Measurements from ENCODE around the gene PPM1F. TPM values are rescaled to one million over a fixed set of nuclear protein-coding genes. Genes with fewer than 3 reads are reported as not detected.

Gene PPM1F
- total RNA-seq, 2 donors from 2014 or later: 16.8 to 17.5 TPM

DNA sequence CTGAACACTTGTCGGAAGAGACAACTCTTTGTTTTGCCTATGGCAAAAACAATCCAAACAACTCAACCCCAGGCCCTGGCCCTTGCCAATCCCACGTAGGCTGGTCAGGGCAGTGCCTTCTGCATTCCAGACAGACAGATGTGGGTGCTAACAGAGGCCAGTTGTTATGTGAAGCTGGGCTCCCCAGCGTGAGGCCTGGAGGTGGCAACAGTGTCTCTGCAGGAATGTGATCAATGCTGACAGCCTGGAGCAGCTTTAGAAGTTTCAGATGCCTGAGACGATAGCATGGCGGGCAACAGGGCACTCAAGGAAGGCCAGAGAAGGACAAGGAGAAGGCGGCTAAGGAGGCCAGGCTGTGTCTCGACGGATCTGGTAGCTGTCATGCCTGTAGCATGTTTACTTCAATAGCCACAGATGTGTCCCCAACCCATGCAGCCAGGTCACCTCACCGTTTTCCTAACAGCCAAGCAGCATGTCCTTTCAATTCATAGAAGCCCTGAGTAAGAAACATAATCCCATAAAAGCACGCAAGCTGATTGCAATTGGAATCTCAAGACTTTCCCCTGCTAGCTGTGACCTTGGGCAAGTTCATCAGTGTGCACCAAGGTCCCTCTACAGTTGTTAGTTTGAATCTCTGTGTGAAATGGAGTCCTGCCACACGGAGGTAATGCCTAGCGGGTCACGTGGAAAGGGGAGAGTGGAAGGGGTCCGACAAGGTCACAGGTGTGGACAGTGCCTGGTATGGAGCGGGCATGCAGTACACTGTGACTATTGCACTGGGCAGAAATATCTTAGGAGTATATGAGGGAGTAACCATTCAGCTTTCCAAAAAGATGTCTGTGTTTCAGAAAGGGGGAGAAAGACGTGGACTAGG, 14.2 kb upstream of the PPM1F start:
- no peaks in the 10 kb centered on the region for H3K9me3 Mint-ChIP-seq
- peaks cover 0 to 6% of the 10 kb centered on the region in 2 donors for H3K36me3 Mint-ChIP-seq
- H3K27ac Mint-ChIP-seq: peak overlapping the region in 1 of 2 donors; percentile 70
- ATAC-seq: no peak
- no peak for DNase-seq (ENCODE audit: low spot score in 2 of 2)

- ATAC-seq (no peak), DNase-seq (ENCODE audit: low spot score in 2 of 2) (no peak)
- peaks cover 0 to 6% of the 10 kb centered on the region in 2 donors for H3K36me3 Mint-ChIP-seq
- H3K27ac Mint-ChIP-seq: no peak overlapping the region
- no peaks in the 10 kb centered on the region for H3K9me3 Mint-ChIP-seq
Measured at GRCh38 chr22:21965762-21966288, 13.2 kb upstream of the PPM1F start.

GRCh38 chr22:21964918-21965484, 12.4 kb upstream of the PPM1F start:
- Mint-ChIP-seq H3K36me3 (no peaks in the 10 kb centered on the region), H3K9me3 (no peaks in the 10 kb centered on the region), H3K27ac (peak overlapping the region; percentile 19 to 44)
- no peak for DNase-seq (ENCODE audit: low spot score in 2 of 2)
- no peak for ATAC-seq

DNA sequence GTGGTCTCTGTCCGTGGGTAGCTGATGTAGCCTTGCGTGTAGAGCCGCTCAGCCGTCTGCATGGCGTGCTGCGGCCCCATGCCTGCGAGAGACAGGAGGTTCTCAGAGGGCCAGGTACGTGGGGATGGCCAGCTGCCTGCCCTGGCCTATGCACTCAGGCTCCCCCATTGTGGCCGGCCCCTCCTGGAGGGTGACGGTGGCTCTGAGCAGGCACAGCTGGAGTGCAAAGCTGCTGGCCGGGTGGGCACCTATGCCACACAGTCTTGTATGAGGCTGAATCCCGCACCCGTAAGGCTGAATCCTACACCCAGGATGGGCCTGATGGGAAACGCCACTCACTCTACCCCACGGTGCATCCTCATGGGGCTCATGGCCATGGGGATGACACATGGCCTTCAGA, 11.6 kb upstream of the PPM1F start:
- Mint-ChIP-seq H3K9me3 (no peaks in the 10 kb centered on the region), H3K36me3 (no peaks in the 10 kb centered on the region), H3K27ac (no peak overlapping the region)
- ATAC-seq (no peak), DNase-seq (ENCODE audit: low spot score in 2 of 2) (no peak)

DNA sequence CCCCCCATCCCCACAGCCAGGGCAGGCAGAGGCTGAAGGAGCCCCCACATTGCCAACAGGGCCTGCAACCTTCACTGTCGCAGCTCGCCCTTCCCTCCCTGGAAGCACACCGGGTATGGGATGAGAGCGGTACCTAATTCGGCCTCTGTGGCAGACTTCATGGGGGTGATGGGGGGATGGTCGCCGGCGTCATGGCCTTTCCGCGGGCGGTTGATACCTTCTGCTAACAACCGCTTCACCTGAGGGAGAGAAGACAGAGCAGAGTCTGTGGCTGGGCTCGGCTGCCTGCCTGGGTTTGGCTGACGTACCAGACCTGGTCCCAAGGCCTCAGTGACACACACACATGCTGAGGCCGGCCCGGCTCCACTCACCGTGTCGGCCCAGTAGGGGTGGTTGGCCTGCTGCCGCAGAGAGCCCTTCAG, 11.2 kb upstream of the PPM1F start:
- no peak for DNase-seq (ENCODE audit: low spot score in 2 of 2)
- H3K36me3 Mint-ChIP-seq: no peaks in the 10 kb centered on the region
- no peak for ATAC-seq
- H3K9me3 Mint-ChIP-seq: no peaks in the 10 kb centered on the region
- no peak overlapping the region for H3K27ac Mint-ChIP-seq

DNA sequence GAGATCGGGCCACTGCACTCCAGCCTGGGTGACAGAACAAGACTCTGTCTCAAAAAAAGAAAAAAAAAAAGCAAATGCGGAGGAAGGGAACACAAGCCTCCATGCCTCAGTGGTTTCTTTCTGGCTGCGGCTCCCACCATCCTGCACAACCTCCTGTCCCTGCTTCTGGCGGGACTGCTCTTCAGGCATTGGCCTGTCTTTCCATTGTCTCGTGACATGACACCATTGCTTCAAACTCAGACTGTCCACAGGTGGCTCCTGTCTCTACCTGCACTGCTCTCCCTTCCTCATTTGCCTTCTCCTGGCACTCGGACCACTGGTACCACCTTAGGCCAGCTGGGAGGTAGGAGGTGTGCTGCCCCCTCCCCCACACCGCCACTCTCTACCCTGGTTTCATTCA, 10.6 kb upstream of the PPM1F start:
- DNase-seq (ENCODE audit: low spot score in 2 of 2): no peak

GRCh38 chr22:21962655-21962949, 10.0 kb upstream of the PPM1F start:
- H3K9me3 Mint-ChIP-seq: no peaks in the 10 kb centered on the region

More for the DNA sequence above, 10.6 kb upstream of the PPM1F start:
- Mint-ChIP-seq H3K27ac (peak overlapping the region; percentile 70 to 83), H3K9me3 (no peaks in the 10 kb centered on the region), H3K36me3 (no peaks in the 10 kb centered on the region)
- ATAC-seq: no peak

GRCh38 chr22:21961886-21962654, 9.4 kb upstream of the PPM1F start:
- no peak for DNase-seq (ENCODE audit: low spot score in 2 of 2)
- no peaks in the 10 kb centered on the region for H3K9me3 Mint-ChIP-seq
- no peaks in the 10 kb centered on the region for H3K36me3 Mint-ChIP-seq
- no peak for ATAC-seq
- H3K27ac Mint-ChIP-seq: peak overlapping the region; percentile 33 to 70

More at GRCh38 chr22:21962655-21962949, 10.0 kb upstream of the PPM1F start:
- peak overlapping the region; percentile 29 to 70 for H3K27ac Mint-ChIP-seq
- ATAC-seq: no peak
- no peak for DNase-seq (ENCODE audit: low spot score in 2 of 2)
- H3K36me3 Mint-ChIP-seq: no peaks in the 10 kb centered on the region

DNA sequence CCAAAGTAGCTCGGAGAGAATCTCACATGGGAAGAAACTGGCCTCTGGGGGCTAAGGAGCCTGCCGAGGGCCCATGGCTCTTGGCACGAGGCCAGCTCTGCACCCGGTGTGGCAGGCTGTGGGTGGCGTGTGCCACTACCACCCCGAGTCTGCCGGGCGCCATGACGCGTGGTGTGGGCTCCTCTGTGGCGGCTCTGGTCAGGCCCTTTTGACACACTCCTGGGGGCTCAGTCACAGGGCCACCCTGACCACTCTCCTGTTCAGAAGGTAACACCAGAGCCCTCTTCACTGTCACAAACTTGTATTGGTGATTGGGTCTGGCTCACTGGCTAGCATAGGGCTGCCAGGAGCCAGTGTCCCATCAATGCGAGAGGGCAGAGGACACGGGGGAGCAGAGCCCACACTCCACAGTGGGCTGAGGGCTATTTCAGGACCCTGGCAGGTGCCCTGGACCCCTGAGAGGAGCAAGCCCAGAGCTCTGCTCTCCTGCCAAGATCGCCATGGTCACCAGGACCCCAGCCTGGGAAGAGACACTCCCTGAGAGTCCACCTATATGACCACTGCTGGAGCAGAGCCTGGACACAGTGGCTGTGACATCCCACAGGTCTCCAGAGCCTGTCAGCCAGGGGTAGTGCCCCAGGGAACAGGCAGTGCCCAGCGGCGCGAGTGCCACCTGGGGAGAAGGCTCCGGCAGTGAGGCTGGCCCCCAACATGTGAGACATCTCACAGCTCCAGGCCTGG, 8.6 kb upstream of the PPM1F start:
- no peaks in the 10 kb centered on the region for H3K36me3 Mint-ChIP-seq
- ATAC-seq: no peak
- no peak for DNase-seq (ENCODE audit: low spot score in 2 of 2)
- H3K27ac Mint-ChIP-seq: no peak overlapping the region
- H3K9me3 Mint-ChIP-seq: no peaks in the 10 kb centered on the region

DNA sequence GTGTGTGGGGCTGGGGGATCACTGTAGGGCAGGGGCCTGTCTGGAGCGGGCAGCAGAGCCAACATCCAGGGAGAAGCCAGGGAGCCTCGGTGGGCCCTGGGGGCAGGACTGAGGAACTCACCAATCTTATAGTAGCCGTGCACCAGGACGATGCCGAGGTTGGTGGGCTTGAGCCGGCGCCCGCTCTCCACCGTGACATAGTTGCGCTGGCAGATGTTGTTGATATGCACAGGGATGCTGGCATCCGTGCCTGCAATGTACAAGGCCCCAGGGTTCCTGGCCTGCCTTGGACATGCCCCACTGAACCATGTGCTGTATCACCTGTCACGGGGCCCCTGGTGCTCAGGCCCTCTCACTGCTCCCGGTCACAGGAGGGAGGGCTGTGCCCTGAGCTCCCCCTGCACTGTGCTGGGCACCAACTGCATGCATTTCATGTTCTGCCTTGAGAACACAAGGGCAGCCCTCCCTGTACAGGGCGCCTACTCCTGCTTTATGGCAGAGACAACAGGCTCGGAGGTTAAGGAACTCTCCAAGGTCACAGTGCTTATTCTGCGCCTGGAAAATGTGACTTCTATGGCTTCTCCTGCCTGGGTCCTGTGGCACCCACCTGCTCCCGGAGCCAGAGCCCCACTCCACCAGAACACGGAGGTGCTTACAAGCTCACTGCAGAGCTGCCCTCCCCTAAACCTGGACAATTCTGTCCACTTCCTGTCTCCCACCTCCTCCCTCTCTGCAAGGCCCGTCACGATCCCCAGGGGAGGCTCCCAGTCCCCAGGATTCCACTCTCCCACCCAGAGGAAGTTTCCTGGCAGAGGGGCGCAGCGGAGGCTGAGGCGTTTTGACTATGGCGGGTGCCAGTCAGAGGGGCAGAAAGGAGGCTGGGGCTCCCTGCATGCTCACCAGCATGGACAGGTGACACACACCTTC, 7.8 kb upstream of the PPM1F start:
- H3K27ac Mint-ChIP-seq: peak overlapping the region; percentile 52 to 82
- H3K9me3 Mint-ChIP-seq: no peaks in the 10 kb centered on the region
- no peak for ATAC-seq

GRCh38 chr22:21959274-21960074, 6.8 kb upstream of the PPM1F start:
- peak overlapping the region; percentile 52 to 82 for H3K27ac Mint-ChIP-seq
- DNase-seq (ENCODE audit: low spot score in 2 of 2) (no peak), ATAC-seq (peak in 1 of 2 donors; percentile 19)
- H3K36me3 Mint-ChIP-seq: no peaks in the 10 kb centered on the region
- H3K9me3 Mint-ChIP-seq: no peaks in the 10 kb centered on the region

More for the DNA sequence above, 7.8 kb upstream of the PPM1F start:
- no peaks in the 10 kb centered on the region for H3K36me3 Mint-ChIP-seq
- no peak for DNase-seq (ENCODE audit: low spot score in 2 of 2)

GRCh38 chr22:21958360-21959273, 6.0 kb upstream of the PPM1F start:
- DNase-seq (ENCODE audit: low spot score in 2 of 2): no peak
- Mint-ChIP-seq H3K9me3 (no peaks in the 10 kb centered on the region), H3K27ac (no peak overlapping the region), H3K36me3 (no peaks in the 10 kb centered on the region)
- no peak for ATAC-seq

DNA sequence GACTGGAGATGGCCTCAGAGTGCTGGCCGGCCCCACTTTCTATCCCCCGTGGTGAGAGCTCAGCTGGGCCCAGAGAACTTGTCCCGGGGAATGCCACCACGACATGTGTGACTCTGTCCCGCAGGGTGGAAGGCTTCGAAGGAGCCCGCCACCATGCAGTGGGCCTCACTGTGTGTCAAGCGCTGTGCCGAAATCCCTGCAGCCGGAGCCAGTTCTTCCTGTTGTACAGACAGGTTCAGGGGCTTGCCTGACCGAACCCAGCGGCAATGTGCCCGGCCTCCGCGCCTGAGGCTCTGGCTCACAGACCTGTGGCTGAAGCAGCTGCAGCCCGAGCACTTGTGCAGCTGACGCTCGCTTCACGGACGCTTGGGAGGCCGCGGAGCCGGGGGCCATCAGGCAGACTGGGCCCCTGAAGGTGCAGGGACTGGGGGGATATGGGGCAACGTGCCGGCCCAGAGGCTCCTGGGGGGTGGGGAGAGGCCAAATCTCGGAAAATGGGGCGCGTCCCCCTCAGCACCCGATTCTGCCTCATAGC, 650 bp downstream of the PPM1F start:
- DNase-seq (ENCODE audit: low spot score in 2 of 2) (no peak), ATAC-seq (peak; percentile 19 to 40)
- Mint-ChIP-seq H3K36me3 (no peaks in the 10 kb centered on the region), H3K27ac (peak overlapping the region in 1 of 2 donors; percentile 82), H3K9me3 (no peaks in the 10 kb centered on the region)

DNA sequence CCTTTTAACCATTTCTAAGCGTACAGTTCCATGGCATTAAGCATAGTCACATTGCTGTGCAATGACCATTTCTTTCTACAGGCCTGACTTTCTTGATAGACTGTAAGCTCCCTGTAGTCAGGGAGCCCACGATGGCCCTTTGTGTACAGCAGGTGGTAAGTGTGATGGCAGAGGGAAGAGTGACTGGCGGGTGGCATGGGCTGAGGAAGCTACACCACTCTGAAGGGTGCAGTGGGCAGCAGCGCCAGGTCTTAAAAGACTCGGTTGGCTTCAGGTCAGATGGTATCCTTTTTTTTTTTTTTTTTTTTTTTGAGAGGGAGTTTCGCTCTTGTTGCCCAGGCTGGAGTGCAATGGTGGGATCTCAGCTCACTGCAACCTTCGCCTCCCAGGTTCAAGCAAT, 1.6 kb downstream of the PPM1F start:
- ATAC-seq (no peak), DNase-seq (ENCODE audit: low spot score in 2 of 2) (no peak)
- Mint-ChIP-seq H3K36me3 (no peaks in the 10 kb centered on the region), H3K9me3 (no peaks in the 10 kb centered on the region), H3K27ac (no peak overlapping the region)
